ENCODE data around the gene DTL. TPM values are rescaled to one million over a fixed set of nuclear protein-coding genes. Genes with fewer than 3 reads are reported as not detected.

Gene DTL
- total RNA-seq, 1 experiment from 2014 or later = 22.5 TPM

- TF ChIP-seq EZH2 (IDR thresholded peaks at IDR 0.05; ENCODE audit: low read depth) = no peak
- TF ChIP-seq CTCF (conservative IDR thresholded peaks at IDR 0.05) = no peak
- Histone ChIP-seq H3K27me3 (ENCODE audit: insufficient read depth, low read depth) (no peaks in the 10 kb centered on the region), H4K20me1 (ENCODE audit: insufficient read depth) (no peaks in the 10 kb centered on the region), H3K4me1 (replicated peaks; ENCODE audit: insufficient read depth) (no peaks in the 10 kb centered on the region), H3K9me2 (ENCODE audit: insufficient read depth) (no peaks in the 10 kb centered on the region), H3K4me2 (no peak overlapping the region), H3K27ac (no peak overlapping the region), H3F3A (ENCODE audit: insufficient read depth, low read depth) (no peaks in the 10 kb centered on the region), H3K9me3 (ENCODE audit: insufficient read depth, low read depth) (no peaks in the 10 kb centered on the region), H2AFZ (no peak overlapping the region), H3K79me2 (ENCODE audit: low read depth) (no peaks in the 10 kb centered on the region), H3K4me3 (no peak overlapping the region), H3K36me3 (ENCODE audit: low read depth) (no peaks in the 10 kb centered on the region)
- ChIA-PET POLR2A (ENCODE audit: unreplicated experiment) (no interaction called here), CTCF (no interaction called here)
- BruUV-seq (replicated peaks) = no TSS peak
- DNase-seq = no peak
- intact Hi-C loops (cut with micrococcal nuclease; ENCODE audit: unreplicated experiment) = no loop called here
Measured at GRCh38 chr1:212113706-212114105, 78.2 kb downstream of the DTL start.

GRCh38 chr1:212118167-212118871, 82.8 kb downstream of the DTL start:
- Histone ChIP-seq H3K9me2 (ENCODE audit: insufficient read depth) (no peaks in the 10 kb centered on the region), H3K79me2 (ENCODE audit: low read depth) (no peaks in the 10 kb centered on the region), H2AFZ (no peak overlapping the region), H3F3A (ENCODE audit: insufficient read depth, low read depth) (no peaks in the 10 kb centered on the region), H3K4me2 (no peak overlapping the region), H3K4me3 (no peak overlapping the region), H3K27me3 (ENCODE audit: insufficient read depth, low read depth) (no peaks in the 10 kb centered on the region), H3K36me3 (ENCODE audit: low read depth) (no peaks in the 10 kb centered on the region), H3K4me1 (replicated peaks; ENCODE audit: insufficient read depth) (no peaks in the 10 kb centered on the region), H3K27ac (no peak overlapping the region), H3K9me3 (ENCODE audit: insufficient read depth, low read depth) (no peaks in the 10 kb centered on the region), H4K20me1 (ENCODE audit: insufficient read depth) (no peaks in the 10 kb centered on the region)
- intact Hi-C loops (cut with micrococcal nuclease; ENCODE audit: unreplicated experiment) = no loop called here
- no peak for TF ChIP-seq EZH2 (IDR thresholded peaks at IDR 0.05; ENCODE audit: low read depth)
- no peak for TF ChIP-seq CTCF (conservative IDR thresholded peaks at IDR 0.05)
- no TSS peak for BruUV-seq (replicated peaks)
- CTCF ChIA-PET = interaction anchor here (0.6 kb wide), 1 partner anchor 189 kb away, joined by 3 read pairs; no protein-coding TSS in a partner anchor
- POLR2A ChIA-PET (ENCODE audit: unreplicated experiment) = no interaction called here
- DNase-seq = no peak

- no peaks in the 10 kb centered on the region for H3F3A ChIP-seq (ENCODE audit: insufficient read depth, low read depth)
- no peaks in the 10 kb centered on the region for H4K20me1 ChIP-seq (ENCODE audit: insufficient read depth)
- intact Hi-C loops (cut with micrococcal nuclease; ENCODE audit: unreplicated experiment) = no loop called here
- no peaks in the 10 kb centered on the region for H3K9me2 ChIP-seq (ENCODE audit: insufficient read depth)
- ChIA-PET POLR2A (ENCODE audit: unreplicated experiment) (no interaction called here), CTCF (no interaction called here)
- no peak for TF ChIP-seq EZH2 (IDR thresholded peaks at IDR 0.05; ENCODE audit: low read depth)
- no peak for TF ChIP-seq CTCF (conservative IDR thresholded peaks at IDR 0.05)
- no peaks in the 10 kb centered on the region for H3K36me3 ChIP-seq (ENCODE audit: low read depth)
- no TSS peak for BruUV-seq (replicated peaks)
- H3K27me3 ChIP-seq (ENCODE audit: insufficient read depth, low read depth) = no peaks in the 10 kb centered on the region
- no peak overlapping the region for H2AFZ ChIP-seq
- H3K4me2 ChIP-seq = no peak overlapping the region
- no peak for DNase-seq
- H3K9me3 ChIP-seq (ENCODE audit: insufficient read depth, low read depth) = no peaks in the 10 kb centered on the region
- H3K4me1 ChIP-seq (replicated peaks; ENCODE audit: insufficient read depth) = no peaks in the 10 kb centered on the region
- no peaks in the 10 kb centered on the region for H3K79me2 ChIP-seq (ENCODE audit: low read depth)
- no peak overlapping the region for H3K27ac ChIP-seq
- no peak overlapping the region for H3K4me3 ChIP-seq
Measured at GRCh38 chr1:212118872-212119260, 83.3 kb downstream of the DTL start.
